Stimulated activated memory B cell treated with anti-CD40 and anti-IgM and Interleukin-4, amounts not matched to agents 10 μg/mL and 1 μg/mL and 100 μg/mL, for 72 hours (primary cell): ENCODE data around the gene SOX5.

Experiments used
- ATAC-seq: fragments of 150-1000 bp; cut with Tn5 transposase; 2 replicates; pipeline ENCODE4 v1.10.0; 2021
- H3K27ac Mint-ChIP-seq: one replicate; pipeline ENCODE4 v1.8.0; 2022; ENCODE audit warnings: mild to moderate bottlenecking, mixed read lengths
- H3K27me3 Mint-ChIP-seq: one replicate; pipeline ENCODE4 v1.8.0; 2022; ENCODE audit warnings: mixed read lengths
- H3K36me3 Mint-ChIP-seq: one replicate; pipeline ENCODE4 v1.8.0; 2022; ENCODE audit warnings: mixed read lengths
- H3K4me1 Mint-ChIP-seq: one replicate; pipeline ENCODE4 v1.8.0; 2022; ENCODE audit warnings: mixed read lengths
- H3K4me3 Mint-ChIP-seq: one replicate; pipeline ENCODE4 v1.8.0; 2022; ENCODE audit warnings: mild to moderate bottlenecking, moderate library complexity, mixed read lengths
- H3K9me3 Mint-ChIP-seq: one replicate; pipeline ENCODE4 v1.8.0; 2022; ENCODE audit warnings: mixed read lengths

Gene SOX5

DNA sequence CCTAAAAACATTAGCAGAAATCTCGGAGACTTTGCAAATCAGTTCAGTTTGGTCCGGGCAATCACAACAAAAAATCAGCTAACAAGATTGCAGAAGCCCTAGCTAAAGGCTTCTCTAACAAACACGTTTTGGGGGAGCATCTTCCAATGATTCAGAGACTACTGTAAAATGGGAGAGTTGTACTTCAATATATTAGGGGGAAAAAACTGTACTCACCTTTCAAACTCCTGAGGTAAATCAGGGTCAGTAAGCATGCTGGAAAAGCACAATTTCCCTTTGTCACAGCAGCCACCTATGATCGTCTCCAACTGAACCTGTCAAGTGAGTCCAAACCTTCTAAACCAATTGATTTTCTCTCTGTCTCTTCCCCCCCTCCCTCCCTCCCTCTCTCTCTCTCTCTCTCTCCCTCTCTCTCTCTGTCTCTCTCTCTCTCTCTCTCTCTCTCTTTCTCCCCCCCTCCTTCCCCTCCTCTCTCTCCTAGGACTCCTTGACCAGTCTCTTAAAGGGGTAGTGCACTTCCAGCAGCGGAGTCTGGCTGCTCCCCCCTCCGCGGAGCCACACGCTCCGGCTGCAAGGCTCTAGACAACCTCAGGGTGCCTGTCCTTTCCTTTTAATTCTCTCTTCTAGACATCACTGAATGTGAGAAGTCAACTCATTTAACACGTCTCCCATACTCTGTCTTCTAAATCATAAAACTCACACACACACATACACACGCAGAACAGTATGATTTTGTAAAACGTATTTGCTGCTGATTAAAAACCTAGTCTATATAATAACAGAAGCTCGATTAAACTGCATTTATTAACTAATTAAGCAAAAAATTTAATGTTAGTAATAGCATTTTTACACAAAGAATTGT lies at the start of gene SOX5:
Gene SOX5 (minus strand): TSS at position 323 of the 862 bp plus-strand sequence. CDS start 69 bp downstream, at position 254.
- no peak within 1 kb of the TSS for H3K4me3 Mint-ChIP-seq
- no peaks in the 10 kb centered on the region for H3K36me3 Mint-ChIP-seq
- no peaks in the 10 kb centered on the region for H3K4me1 Mint-ChIP-seq
- no peaks in the 10 kb centered on the region for H3K27me3 Mint-ChIP-seq
- no peaks in the 10 kb centered on the region for H3K9me3 Mint-ChIP-seq
- H3K27ac Mint-ChIP-seq, result no peak within 1 kb of the TSS
- ATAC-seq, result no peak

- Mint-ChIP-seq H3K9me3 (no peaks in the 10 kb centered on the region), H3K27me3 (no peaks in the 10 kb centered on the region), H3K4me3 (no peak overlapping the region), H3K4me1 (no peaks in the 10 kb centered on the region), H3K36me3 (no peaks in the 10 kb centered on the region), H3K27ac (no peak overlapping the region)
- ATAC-seq, result no peak
These were observed 37.6 kb upstream of the SOX5 start for GRCh38 chr12:23987046-23987445.

DNA sequence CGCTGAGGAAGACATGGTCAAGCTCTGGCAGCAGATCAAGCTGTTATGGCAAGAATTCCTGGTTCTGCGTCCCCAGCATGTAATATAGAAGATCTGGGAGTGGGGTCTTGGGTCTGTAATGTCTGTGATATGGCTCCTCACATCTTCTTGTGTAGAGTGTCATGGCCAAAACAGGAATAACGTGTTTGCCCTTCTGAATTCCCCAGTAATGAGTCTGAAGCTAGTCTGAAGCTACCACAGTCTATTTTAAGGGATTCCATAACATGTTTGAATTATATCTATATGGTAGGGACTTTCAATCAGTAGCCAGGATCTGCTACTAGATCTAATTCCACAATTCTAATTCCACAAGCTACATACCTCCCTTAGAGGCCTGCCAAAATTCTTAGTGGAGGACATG lies 31.4 kb upstream of the SOX5 start:
- ATAC-seq, result no peak
- no peaks in the 10 kb centered on the region for H3K4me1 Mint-ChIP-seq
- no peaks in the 10 kb centered on the region for H3K27me3 Mint-ChIP-seq
- H3K9me3 Mint-ChIP-seq, result no peaks in the 10 kb centered on the region
- no peaks in the 10 kb centered on the region for H3K36me3 Mint-ChIP-seq
- H3K27ac Mint-ChIP-seq, result no peak overlapping the region
- H3K4me3 Mint-ChIP-seq, result no peak overlapping the region

GRCh38 chr12:23964812-23965211 lies 15.3 kb upstream of the SOX5 start:
- Mint-ChIP-seq H3K4me1 (no peaks in the 10 kb centered on the region), H3K27ac (no peak overlapping the region)

DNA sequence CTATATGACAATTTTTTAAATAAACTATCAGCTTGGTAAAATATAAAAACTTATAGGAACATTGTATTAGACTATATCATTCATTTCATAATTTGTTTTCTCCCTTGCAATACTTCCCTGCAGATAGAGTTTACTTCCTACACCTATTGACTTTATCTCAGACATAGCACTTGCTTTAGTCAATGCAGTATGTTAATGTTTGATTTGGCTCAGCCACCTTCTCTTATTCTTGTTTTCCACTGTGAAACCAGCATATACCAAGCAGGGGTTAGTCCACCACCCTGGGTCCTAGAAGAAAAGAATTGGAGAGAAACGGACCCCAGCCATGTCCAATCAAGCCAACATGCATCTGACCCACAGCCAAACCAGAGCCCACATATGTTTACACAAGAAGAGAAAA lies 10.4 kb upstream of the SOX5 start:
- ATAC-seq, result no peak
- H3K27me3 Mint-ChIP-seq, result no peaks in the 10 kb centered on the region
- H3K4me1 Mint-ChIP-seq, result no peaks in the 10 kb centered on the region
- H3K27ac Mint-ChIP-seq, result no peak overlapping the region
- no peaks in the 10 kb centered on the region for H3K36me3 Mint-ChIP-seq
- no peaks in the 10 kb centered on the region for H3K9me3 Mint-ChIP-seq
- no peak overlapping the region for H3K4me3 Mint-ChIP-seq

More at GRCh38 chr12:23964812-23965211, 15.3 kb upstream of the SOX5 start:
- H3K4me3 Mint-ChIP-seq, result no peak overlapping the region
- H3K27me3 Mint-ChIP-seq, result no peaks in the 10 kb centered on the region
- no peaks in the 10 kb centered on the region for H3K36me3 Mint-ChIP-seq
- H3K9me3 Mint-ChIP-seq, result no peaks in the 10 kb centered on the region
- ATAC-seq, result peak; percentile 34

DNA sequence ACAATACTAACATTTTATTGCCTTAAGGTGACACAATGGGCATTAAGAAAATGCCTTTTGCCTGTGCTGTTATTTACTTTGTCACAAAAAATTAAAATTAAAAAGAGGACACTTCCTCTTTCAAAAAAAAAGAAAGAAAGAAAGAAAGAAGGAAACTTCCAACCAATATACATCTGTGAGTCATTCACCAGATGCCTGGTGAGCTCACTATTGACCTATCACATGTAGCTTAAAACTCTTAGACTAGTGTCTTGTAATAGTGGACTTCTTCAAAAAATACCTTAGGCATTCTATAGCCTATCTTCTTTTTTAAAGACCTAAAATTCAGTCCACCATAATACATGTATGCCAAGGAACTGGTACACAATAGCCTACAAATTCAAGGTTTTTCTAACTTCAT lies 4.9 kb upstream of the SOX5 start:
- no peak overlapping the region for H3K27ac Mint-ChIP-seq
- H3K36me3 Mint-ChIP-seq, result no peaks in the 10 kb centered on the region
- no peak overlapping the region for H3K4me3 Mint-ChIP-seq
- no peak for ATAC-seq
- H3K9me3 Mint-ChIP-seq, result no peaks in the 10 kb centered on the region
- no peaks in the 10 kb centered on the region for H3K27me3 Mint-ChIP-seq
- no peaks in the 10 kb centered on the region for H3K4me1 Mint-ChIP-seq

DNA sequence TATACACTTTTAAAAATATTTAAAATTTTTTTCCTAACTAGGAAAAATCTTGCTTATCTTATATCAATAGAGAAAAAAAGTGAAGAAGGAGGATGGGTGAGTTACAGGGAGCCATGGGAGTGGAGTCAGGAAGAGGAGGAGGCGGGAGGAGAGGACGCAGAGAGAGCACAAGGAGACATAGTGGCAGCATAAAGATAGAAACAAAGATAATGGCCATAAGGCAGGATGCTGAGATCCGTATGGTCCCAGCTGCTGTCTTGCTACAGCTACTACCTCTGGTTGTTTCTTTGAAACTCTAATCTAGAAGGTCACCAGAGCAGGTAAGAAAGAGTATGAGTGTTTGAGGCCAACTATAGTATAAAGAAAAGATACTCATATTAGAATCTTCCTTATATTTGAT lies 2.6 kb upstream of the SOX5 start:
- H3K9me3 Mint-ChIP-seq, result no peaks in the 10 kb centered on the region
- no peaks in the 10 kb centered on the region for H3K27me3 Mint-ChIP-seq
- no peaks in the 10 kb centered on the region for H3K36me3 Mint-ChIP-seq
- no peak overlapping the region for H3K4me3 Mint-ChIP-seq
- no peak overlapping the region for H3K27ac Mint-ChIP-seq
- ATAC-seq, result no peak
- no peaks in the 10 kb centered on the region for H3K4me1 Mint-ChIP-seq

GRCh38 chr12:23950775-23951451 lies 1.4 kb upstream of the SOX5 start:
- no peak overlapping the region for H3K27ac Mint-ChIP-seq
- H3K4me1 Mint-ChIP-seq, result no peaks in the 10 kb centered on the region
- no peaks in the 10 kb centered on the region for H3K27me3 Mint-ChIP-seq
- peak; percentile 27 for ATAC-seq
- no peaks in the 10 kb centered on the region for H3K9me3 Mint-ChIP-seq
- no peaks in the 10 kb centered on the region for H3K36me3 Mint-ChIP-seq
- H3K4me3 Mint-ChIP-seq, result no peak overlapping the region

DNA sequence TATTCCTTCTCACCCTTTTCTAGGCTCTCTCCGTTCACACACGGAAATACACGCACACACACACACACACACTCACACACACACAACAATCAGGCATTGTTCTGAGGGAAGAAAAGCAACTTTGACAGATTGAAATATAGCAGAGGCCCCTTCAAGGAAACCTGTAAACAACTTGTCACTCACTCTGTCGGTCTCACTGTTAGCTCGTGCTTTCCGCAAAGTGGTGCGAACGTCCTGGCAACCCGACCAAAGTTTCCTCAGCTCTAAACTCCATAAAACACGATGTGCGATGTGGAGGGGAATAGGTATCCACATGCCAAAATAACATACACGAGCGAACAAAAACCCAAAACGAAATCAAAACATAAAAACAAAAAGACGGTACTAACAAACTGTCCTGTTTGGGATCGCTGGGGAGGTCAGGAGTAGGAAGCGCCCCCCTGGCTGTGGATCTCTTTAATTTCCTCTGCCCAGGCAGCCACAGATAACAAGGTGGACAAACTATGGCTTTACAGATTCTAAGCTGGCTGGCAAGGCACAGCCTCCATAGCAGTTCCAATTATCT lies 822 bp upstream of the SOX5 start:
- Mint-ChIP-seq H3K27me3 (no peaks in the 10 kb centered on the region), H3K27ac (no peak overlapping the region), H3K9me3 (no peaks in the 10 kb centered on the region), H3K36me3 (no peaks in the 10 kb centered on the region), H3K4me3 (no peak overlapping the region), H3K4me1 (no peaks in the 10 kb centered on the region)
- ATAC-seq, result peak; percentile 12

GRCh38 chr12:23948291-23948690 lies 1.2 kb downstream of the SOX5 start:
- Mint-ChIP-seq H3K27me3 (no peaks in the 10 kb centered on the region), H3K36me3 (no peaks in the 10 kb centered on the region), H3K27ac (no peak overlapping the region)

GRCh38 chr12:23947395-23947794 lies 2.1 kb downstream of the SOX5 start:
- H3K36me3 Mint-ChIP-seq, result no peaks in the 10 kb centered on the region
- ATAC-seq, result no peak
- H3K4me1 Mint-ChIP-seq, result no peaks in the 10 kb centered on the region
- H3K4me3 Mint-ChIP-seq, result no peak overlapping the region
- no peaks in the 10 kb centered on the region for H3K27me3 Mint-ChIP-seq
- H3K9me3 Mint-ChIP-seq, result no peaks in the 10 kb centered on the region
- no peak overlapping the region for H3K27ac Mint-ChIP-seq

More at GRCh38 chr12:23948291-23948690, 1.2 kb downstream of the SOX5 start:
- Mint-ChIP-seq H3K4me3 (no peak overlapping the region), H3K9me3 (no peaks in the 10 kb centered on the region), H3K4me1 (no peaks in the 10 kb centered on the region)
- no peak for ATAC-seq

- H3K4me3 Mint-ChIP-seq, result no peak overlapping the region
- H3K36me3 Mint-ChIP-seq, result no peaks in the 10 kb centered on the region
- no peak for ATAC-seq
- no peaks in the 10 kb centered on the region for H3K9me3 Mint-ChIP-seq
- H3K27me3 Mint-ChIP-seq, result no peaks in the 10 kb centered on the region
- no peaks in the 10 kb centered on the region for H3K4me1 Mint-ChIP-seq
- no peak overlapping the region for H3K27ac Mint-ChIP-seq
These were observed 4.2 kb downstream of the SOX5 start for GRCh38 chr12:23945249-23945648.

DNA sequence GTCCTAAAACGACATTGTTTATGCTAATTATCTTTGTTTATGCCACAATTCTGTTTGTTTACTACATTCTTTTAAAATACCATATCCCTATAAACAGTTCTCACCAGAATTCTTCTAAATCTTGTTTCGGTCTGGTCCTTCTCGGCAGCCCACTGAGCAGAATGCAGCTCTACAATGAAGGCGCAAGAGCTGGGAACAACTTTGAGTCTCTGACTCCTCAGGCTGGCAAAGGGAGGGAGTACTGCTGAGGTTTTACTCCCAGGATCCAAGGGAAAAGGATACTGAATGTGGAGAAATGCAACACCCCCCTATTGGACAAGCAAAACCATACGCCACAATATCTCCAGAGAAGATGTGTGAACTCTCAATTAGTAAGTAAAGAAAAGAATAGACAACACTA lies 5.4 kb downstream of the SOX5 start:
- no peak overlapping the region for H3K4me3 Mint-ChIP-seq
- no peaks in the 10 kb centered on the region for H3K36me3 Mint-ChIP-seq
- no peak for ATAC-seq
- no peaks in the 10 kb centered on the region for H3K9me3 Mint-ChIP-seq
- no peak overlapping the region for H3K27ac Mint-ChIP-seq
- H3K4me1 Mint-ChIP-seq, result no peaks in the 10 kb centered on the region
- H3K27me3 Mint-ChIP-seq, result no peaks in the 10 kb centered on the region

- H3K9me3 Mint-ChIP-seq, result no peaks in the 10 kb centered on the region
- H3K36me3 Mint-ChIP-seq, result no peaks in the 10 kb centered on the region
- no peaks in the 10 kb centered on the region for H3K4me1 Mint-ChIP-seq
- no peak overlapping the region for H3K27ac Mint-ChIP-seq
- no peak for ATAC-seq
- H3K4me3 Mint-ChIP-seq, result no peak overlapping the region
- no peaks in the 10 kb centered on the region for H3K27me3 Mint-ChIP-seq
These were observed 6.6 kb downstream of the SOX5 start for GRCh38 chr12:23942841-23943240.

GRCh38 chr12:23941780-23942179 lies 7.7 kb downstream of the SOX5 start:
- H3K36me3 Mint-ChIP-seq, result no peaks in the 10 kb centered on the region
- no peak overlapping the region for H3K27ac Mint-ChIP-seq
- no peak overlapping the region for H3K4me3 Mint-ChIP-seq
- no peaks in the 10 kb centered on the region for H3K9me3 Mint-ChIP-seq
- no peak for ATAC-seq
- no peaks in the 10 kb centered on the region for H3K27me3 Mint-ChIP-seq
- H3K4me1 Mint-ChIP-seq, result no peaks in the 10 kb centered on the region

DNA sequence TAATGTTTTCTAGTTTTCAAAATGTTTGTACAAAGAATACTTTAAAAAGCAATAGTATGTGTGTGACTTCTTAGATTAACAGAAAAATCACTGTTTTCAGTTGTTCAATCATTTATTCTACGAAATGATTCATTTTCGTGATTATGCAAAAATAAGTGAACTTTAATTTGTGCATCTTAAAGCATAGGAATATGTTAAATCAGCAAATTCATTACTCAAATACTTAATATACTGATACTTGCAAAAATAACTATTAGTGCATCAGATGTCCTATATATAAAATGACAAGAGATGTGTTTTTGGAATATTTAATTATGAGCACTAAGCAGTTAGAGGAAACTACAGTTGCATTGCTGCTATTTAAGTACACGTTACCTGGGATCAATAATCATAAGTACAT lies 11.0 kb downstream of the SOX5 start:
- no peaks in the 10 kb centered on the region for H3K9me3 Mint-ChIP-seq
- no peaks in the 10 kb centered on the region for H3K27me3 Mint-ChIP-seq
- H3K4me1 Mint-ChIP-seq, result no peaks in the 10 kb centered on the region
- no peak overlapping the region for H3K27ac Mint-ChIP-seq
- no peak for ATAC-seq
- no peak overlapping the region for H3K4me3 Mint-ChIP-seq
- H3K36me3 Mint-ChIP-seq, result no peaks in the 10 kb centered on the region
